NCI-H2227 treated with DMSO at 0.1 percent for 48 hours (cell line): Measurements from ENCODE around the gene GPR108.

Experiments
- DNase-seq: peaks from one replicate; lab custom pipeline; 2025; lab: John Stamatoyannopoulos, UW

GPR108 gene

DNA sequence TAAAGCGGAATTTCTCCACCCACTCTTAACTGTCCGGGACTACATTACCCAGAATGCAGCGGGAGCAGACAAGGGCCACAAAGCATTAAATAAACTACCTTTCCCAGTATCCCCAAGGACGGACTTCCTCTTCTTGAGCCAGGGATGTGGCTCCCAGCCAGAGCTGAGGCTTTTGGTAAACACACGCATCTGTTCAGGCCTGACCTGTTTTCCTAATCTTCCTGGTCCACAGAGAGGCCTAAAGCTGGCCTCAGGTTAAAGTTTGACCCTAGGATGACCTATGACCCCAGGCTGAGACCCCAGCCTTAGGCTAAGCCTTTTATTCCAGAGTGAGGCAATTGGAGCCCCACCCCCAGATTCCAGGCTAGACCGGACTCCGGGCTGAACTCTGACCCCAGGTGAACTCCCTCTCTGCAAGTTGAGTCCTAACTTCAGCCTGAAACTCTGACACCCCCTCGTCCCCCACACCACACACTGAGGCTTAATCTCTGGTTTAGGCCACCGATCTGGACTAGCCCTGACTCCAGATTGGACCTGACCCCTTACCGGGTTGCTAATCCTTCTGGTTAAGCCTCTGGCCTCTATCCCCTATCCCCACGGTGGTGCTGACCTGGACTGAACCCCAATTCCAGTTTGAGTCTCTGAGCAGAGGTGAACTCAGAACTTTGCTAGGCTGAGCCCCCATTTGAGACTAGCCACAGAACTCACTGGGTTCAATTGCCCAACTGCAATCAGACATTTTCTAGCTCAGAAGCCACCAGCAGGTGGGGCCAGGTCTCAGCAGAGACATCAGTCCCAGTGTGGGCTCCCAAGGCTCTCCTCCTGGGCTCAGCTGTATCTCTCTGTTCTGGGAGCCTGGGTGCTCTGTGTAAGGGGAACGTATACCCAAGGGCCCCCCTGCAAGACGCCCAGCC, 750 bp upstream of the GPR108 start:
- DNase-seq = peak; percentile 11

DNA sequence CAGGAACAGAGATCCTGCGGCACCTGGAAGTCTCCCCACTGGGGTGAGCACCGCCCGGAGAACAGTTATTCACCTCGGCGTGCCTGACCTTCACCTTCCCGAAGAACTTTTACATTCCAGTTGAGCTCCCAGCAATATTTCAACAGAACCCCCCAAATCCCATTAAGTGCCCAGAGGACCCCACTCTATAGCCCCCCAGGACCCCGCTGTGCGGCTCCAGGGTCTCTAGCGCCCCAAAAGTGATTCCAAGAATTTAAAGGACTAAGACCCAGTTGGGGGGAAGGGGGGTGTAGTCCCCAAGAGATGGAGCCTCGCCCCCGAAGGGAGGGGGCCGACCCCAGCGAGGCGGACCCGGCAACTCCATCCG, 480 bp downstream of the GPR108 start:
- no peak for DNase-seq

DNA sequence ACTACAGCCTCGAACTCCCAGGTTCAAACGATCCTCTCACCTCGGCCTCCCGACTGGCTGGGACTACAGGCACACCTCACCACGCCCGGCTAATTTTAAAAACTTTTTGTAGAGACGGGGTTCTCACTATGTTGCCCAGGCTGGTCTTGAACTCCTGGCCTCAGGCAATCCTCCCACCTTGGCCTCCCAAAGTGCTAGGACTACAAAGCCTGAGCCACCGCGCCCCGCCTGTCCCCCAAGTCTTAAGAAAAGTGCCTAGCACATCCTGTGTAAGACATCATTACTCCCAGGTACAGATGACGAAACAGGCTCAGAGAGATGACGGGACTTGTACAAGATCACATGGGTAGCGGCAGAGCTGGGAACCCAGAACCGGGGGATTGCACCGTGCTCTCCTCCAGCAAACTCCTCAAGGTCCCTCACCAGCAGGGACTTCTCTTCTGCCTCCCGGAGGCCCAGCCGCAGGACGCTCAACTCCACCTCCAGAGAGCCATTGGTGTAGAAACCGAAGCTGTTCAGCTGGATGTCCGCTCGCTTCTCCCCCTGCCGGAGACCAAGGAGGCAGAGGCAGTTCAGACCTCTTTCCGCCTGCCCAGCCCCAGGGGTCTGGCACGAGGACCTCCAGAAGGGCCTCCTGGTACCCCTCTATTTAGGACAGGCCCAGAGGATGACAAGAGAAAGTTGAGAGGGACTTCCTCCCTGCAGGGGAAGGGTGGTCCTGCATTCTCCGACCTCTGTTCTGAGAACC, 1.0 kb downstream of the GPR108 start:
- DNase-seq = peak; percentile 45

DNA sequence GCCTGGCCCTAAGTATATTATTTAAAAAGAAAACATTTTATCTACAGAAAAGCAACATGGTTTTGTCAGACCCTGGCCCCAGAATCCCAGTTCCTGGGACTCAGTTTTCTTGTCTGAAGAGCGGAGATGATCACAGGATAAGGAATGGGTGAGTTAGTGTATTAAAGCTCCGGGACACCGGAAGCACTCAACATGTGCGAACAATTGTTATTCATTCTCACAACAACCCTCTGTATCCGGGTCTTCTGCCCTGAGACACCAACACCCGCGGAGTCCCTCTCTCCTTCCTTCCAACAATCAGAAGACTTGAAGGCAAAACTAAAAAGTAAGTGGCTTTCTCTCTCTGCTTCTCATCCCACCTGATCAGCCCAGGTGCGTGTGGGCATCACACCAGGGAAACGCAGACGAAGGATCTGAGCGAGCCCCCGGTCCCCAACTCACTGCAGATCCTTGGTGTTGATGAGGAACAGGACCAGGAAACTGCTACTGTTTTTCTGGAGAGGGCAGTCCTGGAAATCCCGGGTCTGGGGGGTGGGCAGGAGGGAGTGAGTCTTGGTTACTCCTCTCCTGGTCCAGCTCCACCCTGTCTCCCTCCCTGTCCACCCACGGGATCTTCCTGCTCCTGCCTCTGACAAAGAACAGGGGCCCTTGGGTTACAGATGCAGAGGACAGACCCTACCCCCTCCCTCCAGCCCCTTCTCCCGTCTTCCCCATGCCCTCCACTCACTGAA, 2.0 kb downstream of the GPR108 start:
- no peak for DNase-seq

DNA sequence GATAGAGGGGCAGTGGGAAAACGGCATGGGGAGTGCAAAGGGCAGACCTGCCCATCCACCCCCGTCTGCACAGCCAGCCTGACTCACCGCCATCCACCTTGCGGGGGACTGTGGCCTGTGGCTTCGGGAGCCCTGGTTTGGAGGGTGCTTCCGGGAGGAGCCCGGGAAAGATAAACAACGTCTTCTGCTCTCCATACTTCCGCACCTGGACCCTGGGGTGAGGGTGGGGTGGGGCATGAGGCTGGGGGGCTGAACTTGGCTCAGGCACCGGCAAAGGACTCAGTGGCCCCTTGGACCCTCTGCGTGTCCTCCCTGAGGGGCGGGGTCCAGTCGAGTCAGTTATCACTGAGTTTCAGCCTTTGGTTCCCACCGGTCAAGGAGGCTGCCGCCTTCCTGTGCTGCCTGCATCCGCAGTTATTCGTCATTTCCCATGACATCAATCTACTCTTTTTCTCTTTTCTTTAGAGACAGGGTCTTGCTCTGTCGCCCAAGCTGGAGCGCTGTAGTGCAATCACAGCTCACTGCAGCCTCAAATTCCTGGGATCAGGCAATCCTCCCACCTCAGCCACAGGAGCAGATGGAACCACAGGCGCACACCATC, 3.2 kb downstream of the GPR108 start:
- DNase-seq = no peak

DNA sequence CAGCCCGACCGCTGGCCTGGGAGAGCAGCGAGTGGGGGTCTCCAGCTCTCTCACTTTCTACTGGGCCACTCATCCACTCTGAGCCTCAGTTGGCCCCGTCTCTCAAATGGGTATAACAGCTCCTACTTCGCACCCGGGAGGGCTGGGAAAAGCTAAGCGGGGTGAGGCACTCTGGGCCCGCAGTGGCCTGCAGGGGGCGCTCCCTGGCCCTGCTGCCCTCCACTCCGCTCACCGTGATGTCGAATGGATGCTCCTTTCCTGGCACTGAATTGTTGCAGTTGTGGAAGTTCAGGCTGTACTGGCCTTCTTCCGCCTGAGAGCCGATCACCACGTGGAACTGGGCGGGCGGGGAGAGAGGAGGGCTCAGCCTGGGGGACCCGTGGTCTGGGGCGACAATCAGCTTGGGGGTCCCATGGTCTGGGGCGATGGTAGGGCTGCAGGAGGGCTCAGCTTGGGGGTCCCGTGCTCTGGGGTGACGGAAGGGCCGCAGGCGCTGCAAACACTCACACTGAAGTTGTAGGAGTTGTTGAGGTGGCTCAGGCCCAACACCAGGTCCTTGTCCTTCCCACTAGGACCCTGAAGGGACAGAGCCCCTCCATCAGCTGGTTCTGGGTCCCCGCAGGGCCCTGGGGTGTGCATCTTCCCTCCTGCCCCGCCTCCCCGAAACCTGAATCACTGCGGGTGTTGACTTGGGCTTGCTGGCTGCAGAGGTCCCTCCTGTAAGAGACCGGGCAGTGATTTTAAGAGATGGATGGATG, 3.9 kb downstream of the GPR108 start:
- no peak for DNase-seq

DNA sequence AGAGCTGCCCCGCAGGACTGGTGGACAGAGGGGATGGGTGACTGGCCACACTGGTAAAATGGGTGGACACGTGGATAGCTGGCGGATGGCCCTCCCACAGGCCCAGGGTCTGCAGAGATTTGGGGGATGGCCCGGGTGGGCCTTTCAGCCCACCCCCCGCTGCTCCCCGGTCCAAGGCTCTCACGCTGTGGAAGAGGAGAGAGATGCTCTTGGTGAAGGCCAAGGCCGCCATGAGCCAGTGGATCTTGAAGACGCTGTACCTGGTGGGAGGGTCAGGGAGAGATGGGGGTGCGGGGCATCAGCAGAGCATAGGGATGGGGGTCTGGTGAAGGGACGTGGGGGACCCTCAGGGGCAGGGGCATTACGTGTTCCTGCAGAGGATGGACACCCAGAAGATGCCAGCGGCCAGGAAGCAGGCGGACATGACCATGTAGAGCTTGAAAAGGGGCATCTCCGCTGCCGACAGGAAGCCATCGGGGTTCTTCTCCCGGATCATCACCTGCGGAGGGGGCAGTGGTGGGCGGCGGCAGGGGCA, 4.5 kb downstream of the GPR108 start:
- DNase-seq = no peak

DNA sequence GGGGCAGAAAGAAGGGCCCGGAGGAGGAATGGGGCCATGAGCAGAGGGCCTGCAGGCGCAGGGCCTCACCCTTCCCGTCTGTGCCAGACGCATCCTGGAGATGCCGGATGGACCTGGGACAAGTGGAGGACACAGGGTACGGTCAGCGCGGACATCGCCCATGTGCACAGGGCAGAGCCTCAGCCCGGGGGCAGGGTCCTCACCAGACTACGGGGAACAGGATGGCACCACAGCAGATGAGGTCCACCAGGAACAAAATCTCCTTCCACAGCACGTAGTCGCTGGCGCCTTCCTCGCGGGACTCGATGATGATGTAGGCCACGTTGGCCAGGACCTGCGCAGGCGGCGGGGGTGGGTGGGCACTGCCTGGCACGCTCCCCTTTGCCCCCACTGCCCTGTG, 5.6 kb downstream of the GPR108 start:
- no peak for DNase-seq

DNA sequence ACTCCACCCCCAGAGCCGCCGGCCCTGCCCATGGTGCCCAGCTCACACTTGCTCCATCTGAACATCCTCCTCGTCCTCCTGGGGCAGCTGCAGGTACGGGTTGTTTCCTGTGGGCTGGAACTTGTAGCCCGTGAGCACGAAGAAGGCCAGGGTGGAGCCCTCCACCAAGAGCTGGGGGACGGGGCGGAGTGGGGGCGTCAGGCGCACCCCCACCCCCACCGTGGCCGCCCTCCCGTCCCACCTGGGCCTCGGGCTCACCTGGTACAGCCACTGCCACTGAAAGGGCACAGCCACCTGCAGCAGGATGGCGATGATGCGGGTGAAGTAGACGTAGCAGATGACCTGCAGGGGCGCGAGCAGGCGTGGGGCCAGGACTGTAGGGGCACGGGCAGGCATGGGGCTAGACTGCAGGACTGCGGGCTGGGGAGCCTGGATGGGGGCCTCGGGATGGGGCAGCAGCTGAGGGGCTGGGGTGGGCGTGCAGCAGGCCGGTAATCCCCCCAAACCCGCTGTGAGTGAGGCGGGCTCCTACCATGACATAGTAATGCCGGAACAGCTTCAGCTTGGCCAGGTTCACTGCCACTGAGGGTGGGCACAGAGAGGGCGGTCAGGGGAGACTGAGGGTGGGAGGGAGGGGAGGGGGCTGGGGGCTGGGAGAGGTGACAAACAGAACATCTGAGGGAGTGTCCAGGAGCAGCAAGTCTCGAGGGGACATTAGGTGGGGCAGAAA, 6.3 kb downstream of the GPR108 start:
- no peak for DNase-seq

DNA sequence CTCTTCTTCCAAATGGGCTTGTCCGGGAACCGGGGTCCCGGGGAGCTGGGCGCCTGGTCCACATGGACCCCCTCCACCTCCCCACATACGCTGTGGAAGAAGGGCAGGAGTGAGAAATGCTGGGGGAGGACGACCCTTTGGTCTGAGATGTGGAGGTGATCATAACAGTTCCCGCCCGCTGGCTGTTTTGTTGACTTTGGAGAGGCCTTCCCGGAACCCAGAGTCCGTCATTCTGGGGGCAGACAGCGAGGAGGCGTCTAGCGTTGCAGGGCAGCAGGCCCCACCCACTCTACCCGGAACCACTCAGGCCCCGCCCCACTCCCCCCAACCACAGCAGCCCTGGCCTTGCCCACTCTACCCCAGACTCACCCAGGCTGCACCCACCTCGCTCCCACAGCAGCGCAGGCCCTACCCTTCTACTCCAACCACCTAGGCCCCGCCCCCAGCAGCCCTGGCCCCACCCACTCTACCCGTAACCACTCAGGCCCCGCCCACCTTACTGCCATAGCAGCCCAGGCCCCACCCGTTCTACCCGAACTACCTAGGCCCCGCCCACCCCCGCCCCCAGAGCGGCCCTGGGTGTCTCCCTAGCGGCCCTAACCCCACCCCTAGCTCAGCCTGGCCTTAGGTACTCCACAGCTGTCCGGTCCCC, 7.1 kb downstream of the GPR108 start:
- no peak for DNase-seq

DNA sequence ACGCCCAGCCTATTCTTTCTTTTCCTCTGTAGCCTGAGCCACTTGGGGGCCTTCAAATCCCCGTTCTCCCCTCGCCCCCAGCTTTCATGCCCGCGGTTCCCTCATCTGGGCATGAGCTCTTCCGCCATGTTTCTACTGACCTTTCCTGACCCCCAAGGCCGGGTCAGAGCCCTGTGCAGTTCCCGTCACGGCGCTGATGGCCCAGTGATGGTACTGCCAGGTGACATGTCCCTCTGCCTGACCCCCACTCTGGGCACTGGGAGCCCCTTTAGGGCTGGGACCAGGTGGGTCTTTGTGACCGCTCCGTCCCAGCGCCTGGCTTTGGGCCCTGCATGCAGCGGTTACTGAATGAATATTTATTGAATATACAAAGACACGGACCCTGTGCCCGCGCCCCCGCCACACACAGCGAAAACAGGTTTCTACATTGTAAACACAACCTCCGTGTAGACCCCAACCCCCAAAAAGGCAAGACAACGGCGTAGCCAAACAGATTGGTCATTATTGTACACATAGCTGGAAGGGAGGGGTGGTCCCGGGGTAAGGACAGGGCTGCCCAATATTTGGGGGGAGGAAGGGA, 7.7 kb downstream of the GPR108 start:
- DNase-seq = no peak

DNA sequence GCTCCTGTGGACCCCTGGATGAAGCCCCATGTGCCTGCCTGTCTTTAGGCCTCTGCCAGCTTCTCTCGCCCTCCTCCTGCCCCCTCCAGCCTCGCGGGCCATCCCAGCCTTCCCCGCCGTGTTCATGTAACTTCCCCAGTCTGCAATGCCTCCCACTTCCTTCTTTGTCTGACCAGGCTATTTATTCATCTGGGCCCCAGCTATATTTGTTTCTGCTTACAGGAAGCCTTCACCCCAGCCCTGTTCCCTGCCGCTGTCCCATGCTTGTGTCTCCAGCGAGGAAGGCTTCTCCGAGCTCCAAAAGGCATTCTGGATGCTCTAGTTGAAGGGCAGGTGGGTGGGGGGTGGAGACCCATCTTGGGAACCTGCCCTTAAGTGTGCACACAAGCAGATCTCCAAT, 9.0 kb downstream of the GPR108 start:
- no peak for DNase-seq

DNA sequence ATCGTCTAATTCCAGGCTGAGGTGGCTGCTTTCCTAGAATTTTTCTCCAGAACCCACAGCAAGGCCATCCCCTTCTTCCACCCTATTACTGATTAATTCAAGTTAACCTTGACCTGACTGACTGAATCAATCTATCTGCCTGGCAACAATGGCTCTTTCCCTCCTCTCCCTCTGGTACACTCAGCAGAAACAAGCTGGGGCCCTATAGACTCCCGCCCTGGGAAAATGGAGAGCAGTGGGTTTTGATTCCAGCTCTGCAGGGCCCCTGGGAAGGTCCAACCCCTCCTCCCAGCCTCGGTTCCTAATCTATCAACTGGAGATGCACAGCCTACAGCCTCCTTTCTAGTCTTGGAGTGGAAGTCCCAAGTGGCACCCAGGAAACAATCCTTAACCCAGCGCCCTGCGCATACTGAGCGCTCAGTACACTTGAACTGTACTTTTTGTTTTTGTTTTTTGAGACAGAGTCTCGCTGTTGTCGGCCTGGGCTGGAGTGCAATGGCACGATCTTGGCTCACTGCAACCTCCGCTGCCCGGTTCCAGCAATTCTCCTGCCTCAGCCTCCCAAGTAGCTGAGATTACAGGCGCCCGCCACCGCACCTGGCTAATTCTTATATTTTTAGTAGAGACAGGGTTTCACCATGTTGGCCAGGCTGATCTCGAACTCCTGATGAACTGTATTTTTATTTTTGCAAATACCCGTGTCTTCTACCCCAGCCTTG, 11.7 kb downstream of the GPR108 start:
- DNase-seq = no peak

DNA sequence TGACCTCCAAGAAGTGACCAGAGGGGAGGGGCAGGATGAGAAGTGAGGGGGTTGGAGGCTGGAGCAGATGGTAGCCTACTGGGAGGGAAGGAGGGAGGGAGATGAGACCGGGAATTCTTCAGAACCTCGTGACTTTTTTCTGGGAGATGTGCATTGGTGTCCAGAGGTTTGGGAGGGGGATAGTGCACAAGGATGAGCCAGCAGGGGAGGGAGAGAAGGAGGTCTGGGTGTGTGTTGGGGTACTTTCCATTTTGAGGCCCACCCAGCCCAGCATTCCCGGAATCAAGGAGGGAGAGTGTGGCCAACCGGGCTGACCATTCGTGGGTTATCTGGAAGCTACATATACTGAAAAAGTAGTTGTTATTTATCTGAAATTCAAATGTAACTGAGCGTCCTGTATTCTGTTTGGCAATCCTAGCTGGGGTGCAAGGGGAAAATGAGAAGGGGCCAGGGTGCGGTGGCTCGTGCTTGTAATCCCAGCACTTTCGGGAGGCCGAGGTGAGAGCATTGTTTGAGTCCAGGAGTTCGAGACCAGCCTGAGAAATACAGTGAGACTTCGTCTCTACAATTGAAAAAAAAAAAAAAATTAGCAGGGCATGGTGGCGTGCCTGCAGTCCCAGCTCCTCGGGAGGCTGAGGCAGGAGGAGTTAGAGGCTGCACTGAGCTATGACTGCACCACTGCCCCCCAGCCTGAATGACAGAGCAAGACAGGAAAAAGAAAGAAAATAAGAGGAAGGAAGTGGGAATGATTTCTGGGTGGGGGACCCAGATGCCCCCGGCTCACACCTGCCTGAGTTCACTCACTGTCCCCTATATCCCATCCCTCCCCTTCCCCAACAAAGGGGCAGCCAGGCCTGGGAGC, 12.5 kb downstream of the GPR108 start:
- no peak for DNase-seq

DNA sequence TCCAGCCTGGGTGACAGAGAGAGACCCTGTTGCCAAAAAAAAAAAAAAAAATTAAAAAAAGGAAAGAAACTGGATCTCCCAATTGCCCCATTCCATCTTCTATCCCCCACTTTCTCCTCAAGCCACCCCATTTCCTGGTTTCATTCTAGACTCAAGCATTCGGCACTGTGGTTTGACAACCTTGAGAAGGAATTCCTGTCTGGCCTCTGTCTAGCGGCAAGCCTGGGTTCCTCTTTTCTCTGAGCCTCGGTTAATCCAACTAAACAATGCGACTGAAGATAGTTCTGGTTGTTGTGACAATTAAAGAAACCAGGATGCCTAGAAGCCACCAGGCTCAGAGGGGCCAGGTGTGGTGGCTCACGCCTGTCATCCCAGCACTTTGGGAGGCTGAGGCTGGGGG, 13.6 kb downstream of the GPR108 start:
- DNase-seq = no peak

DNA sequence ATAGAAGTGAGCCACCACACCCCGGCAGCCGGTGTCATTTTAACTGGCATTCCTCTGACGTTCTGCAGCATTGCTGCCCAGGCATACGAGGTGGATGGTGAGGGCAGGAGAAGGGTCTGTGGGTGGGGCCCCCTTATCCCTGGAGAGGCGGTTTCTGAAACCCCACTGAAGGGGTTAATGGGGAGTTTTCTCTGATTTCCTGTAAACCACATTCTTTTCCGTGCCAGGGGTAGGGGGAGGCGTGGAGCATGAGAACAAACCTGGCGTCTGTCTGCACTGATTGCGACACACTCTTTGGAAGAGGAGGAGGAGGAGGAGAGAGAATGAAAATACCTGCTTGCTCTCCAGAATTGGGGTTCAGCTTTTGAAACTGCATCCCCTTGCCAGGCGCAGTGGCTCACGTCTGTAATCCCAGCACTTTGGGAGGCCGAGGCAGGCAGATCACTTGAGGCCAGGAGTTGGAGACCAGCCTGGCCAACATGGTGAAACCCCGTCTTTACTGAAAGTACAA, 14.2 kb downstream of the GPR108 start:
- DNase-seq = no peak

DNA sequence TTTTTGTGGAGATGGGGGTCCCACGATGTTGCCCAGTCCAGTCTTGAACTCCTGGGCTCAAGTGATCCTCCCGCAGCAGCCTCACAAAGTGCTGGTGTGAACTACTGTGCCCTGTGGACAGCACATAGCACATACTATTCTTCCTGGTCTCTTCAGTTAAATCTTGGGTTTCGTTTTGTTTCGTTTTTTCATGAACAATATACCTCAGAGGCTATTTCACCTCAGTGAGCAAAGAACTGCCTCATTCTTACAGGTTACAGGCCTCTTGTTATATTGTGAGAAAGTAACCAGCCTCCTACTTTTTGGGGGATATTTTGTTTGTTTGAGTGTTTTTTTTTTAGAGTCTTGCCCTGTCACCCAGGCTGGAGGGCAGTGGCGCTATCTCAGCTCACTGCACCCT, 15.6 kb downstream of the GPR108 start:
- no peak for DNase-seq

DNA sequence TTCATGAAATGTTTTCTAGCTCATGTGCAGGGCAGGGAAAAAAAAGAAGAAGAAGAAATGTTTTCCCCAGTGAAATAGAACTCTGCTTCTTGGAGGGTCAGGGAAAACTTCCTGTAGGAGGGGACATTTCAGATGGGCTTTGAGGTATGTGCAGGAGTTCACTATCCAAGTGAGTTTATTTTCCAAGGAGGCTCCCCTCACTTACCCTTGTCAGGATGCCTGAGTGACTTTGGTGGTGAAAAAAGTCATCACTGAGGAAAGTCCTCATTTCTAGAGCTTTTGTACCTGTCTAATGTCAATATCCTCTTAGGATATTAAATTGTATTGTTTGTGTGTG, 16.3 kb downstream of the GPR108 start:
- DNase-seq = no peak
